Thyroid gland (tissue), 4 donors: ENCODE results near the gene RHO.
"Not testable (repeated sequence)": the region's sequence is repeated elsewhere in the genome, so short reads cannot be mapped to it uniquely, and the experiment has no call there.

Experiments
- CTCF ChIP-seq, 6 experiments: fragments of 200-600 bp in 3 of 6; fragments of 450-650 bp in 3 of 6; sonication (generic) in 3 of 6; IDR thresholded peaks; one replicate each; pipeline ENCODE4 v1.5.1; 2016 to 2019; ENCODE audit warnings: antibody characterized with exemption in 6 of 6, mild to moderate bottlenecking in 2 of 6, inconsistent platforms in 1 of 6, moderate library complexity in 1 of 6
- POLR2A ChIP-seq, 2 donors: fragments of 450-650 bp; IDR thresholded peaks; one replicate each; pipeline ENCODE4 v1.6.1; 2017; ENCODE audit warnings: antibody characterized with exemption in 2 of 2, mild to moderate bottlenecking in 2 of 2, moderate library complexity in 1 of 2

GRCh38 chr3:129491077-129491476 lies 37.4 kb upstream of the RHO start:
- TF ChIP-seq CTCF, POLR2A (IDR thresholded peaks at IDR 0.05): not testable (repeated sequence)
